Measurements from ENCODE around the gene SLC44A5.
"Not testable (repeated sequence)": the region's sequence is repeated elsewhere in the genome, so short reads cannot be mapped to it uniquely, and the experiment has no call there.

The SLC44A5 gene

GRCh38 chr1:75520862-75521475, 89.9 kb downstream of the SLC44A5 start:
- no peak for DNase-seq

- DNase-seq, result no peak
These were observed 91.1 kb downstream of the SLC44A5 start for GRCh38 chr1:75519651-75520427.

- no peak for DNase-seq
These were observed 92.2 kb downstream of the SLC44A5 start for GRCh38 chr1:75518686-75519085.

GRCh38 chr1:75514270-75514669, 96.6 kb downstream of the SLC44A5 start:
- no peak for DNase-seq

GRCh38 chr1:75506976-75507375, 103.9 kb downstream of the SLC44A5 start:
- DNase-seq, result no peak

GRCh38 chr1:75503221-75503974, 107.5 kb downstream of the SLC44A5 start:
- no peak for DNase-seq

- DNase-seq, result no peak
These were observed 108.1 kb downstream of the SLC44A5 start for GRCh38 chr1:75502776-75503175.

- DNase-seq, result no peak
These were observed 109.2 kb downstream of the SLC44A5 start for GRCh38 chr1:75501577-75502295.

GRCh38 chr1:75492011-75492410, 118.9 kb downstream of the SLC44A5 start:
- no peak for DNase-seq

- DNase-seq, result no peak
These were observed 123.5 kb downstream of the SLC44A5 start for GRCh38 chr1:75487399-75487798.

- no peak for DNase-seq
These were observed 126.1 kb downstream of the SLC44A5 start for GRCh38 chr1:75484789-75485188.

- no peak for DNase-seq
These were observed 128.0 kb downstream of the SLC44A5 start for GRCh38 chr1:75482951-75483350.

GRCh38 chr1:75476486-75476885, 134.4 kb downstream of the SLC44A5 start:
- DNase-seq, result not testable (repeated sequence)

- DNase-seq, result no peak
These were observed 135.2 kb downstream of the SLC44A5 start for GRCh38 chr1:75475696-75476095.

- no peak for DNase-seq
These were observed 137.8 kb downstream of the SLC44A5 start for GRCh38 chr1:75472971-75473603.

GRCh38 chr1:75472089-75472970, 138.6 kb downstream of the SLC44A5 start:
- DNase-seq, result no peak

GRCh38 chr1:75471252-75471651, 139.7 kb downstream of the SLC44A5 start:
- no peak for DNase-seq

- DNase-seq, result no peak
These were observed 140.5 kb downstream of the SLC44A5 start for GRCh38 chr1:75470448-75470847.

GRCh38 chr1:75469586-75470173, 141.2 kb downstream of the SLC44A5 start:
- DNase-seq, result no peak

GRCh38 chr1:75461808-75462325, 149.0 kb downstream of the SLC44A5 start:
- no peak for DNase-seq

- DNase-seq, result no peak
These were observed 160.9 kb downstream of the SLC44A5 start for GRCh38 chr1:75449998-75450397.
